22Rv1 (cell line): ENCODE measurements around the gene CA11.

Experiments
- CTCF ChIP-seq: fragments of 450-650 bp; IDR thresholded peaks from 2 replicates; pipeline ENCODE4 v1.5.1; 2017; ENCODE audit warnings: mild to moderate bottlenecking
- ZFX ChIP-seq: fragments of 450-650 bp; IDR thresholded peaks from 2 replicates; pipeline ENCODE4 v1.6.1; 2017; ENCODE audit warnings: antibody characterized with exemption, borderline replicate concordance

DNA sequence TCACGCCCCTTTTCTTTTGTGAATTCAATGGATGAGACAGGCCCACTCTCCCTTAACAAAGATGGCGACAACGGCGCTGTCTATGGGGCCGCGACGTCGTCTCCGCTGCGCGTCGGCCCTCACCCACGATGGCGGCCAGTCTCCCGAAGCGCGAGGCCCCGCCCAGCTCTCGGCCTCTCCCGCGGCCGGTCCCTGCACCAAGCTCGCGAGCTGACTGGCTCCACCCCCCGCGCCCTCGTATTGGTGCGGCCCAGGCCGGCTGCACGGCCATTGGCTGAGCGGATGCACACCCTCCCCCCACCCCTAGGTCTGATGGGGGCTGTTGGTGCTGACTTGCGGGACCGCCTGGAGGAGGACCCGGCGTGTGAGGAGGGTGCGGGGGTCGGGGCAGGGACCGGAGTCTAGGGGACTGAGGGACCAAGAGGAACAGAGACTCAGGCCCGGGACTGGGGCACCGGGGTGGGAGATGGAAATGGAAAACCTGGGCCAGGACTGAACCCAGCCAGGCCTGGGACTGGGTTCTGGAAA lies 21.9 kb downstream of the CA11 start:
- TF ChIP-seq CTCF (no peak), ZFX (no peak)
